ENCODE data around the gene C2orf69.
A peak's percentile ranks its signal among the peaks of the same experiment; 100 is the strongest.

C2orf69 gene

GRCh38 chr2:199962203-199962602, 51.1 kb downstream of the C2orf69 start:
- TF ChIP-seq CTCF (IDR thresholded peaks at IDR 0.05; ENCODE audit: insufficient read depth, missing control alignments) = no peak

GRCh38 chr2:199966405-199966804, 55.3 kb downstream of the C2orf69 start:
- DNase-seq (ENCODE audit: insufficient read length, low spot score) (no peak), FAIRE-seq (no peak)
- no peak for TF ChIP-seq CTCF (IDR thresholded peaks at IDR 0.05; ENCODE audit: insufficient read depth, missing control alignments)

More at GRCh38 chr2:199962203-199962602, 51.1 kb downstream of the C2orf69 start:
- FAIRE-seq (no peak), DNase-seq (ENCODE audit: insufficient read length, low spot score) (no peak)

- no peak for TF ChIP-seq CTCF (IDR thresholded peaks at IDR 0.05; ENCODE audit: insufficient read depth, missing control alignments)
- no peak for FAIRE-seq
- DNase-seq (ENCODE audit: insufficient read length, low spot score) = no peak
Observed at GRCh38 chr2:199966976-199967375, 55.9 kb downstream of the C2orf69 start.

GRCh38 chr2:199968126-199968525, 57.0 kb downstream of the C2orf69 start:
- no peak for FAIRE-seq
- no peak for DNase-seq (ENCODE audit: insufficient read length, low spot score)
- TF ChIP-seq CTCF (IDR thresholded peaks at IDR 0.05; ENCODE audit: insufficient read depth, missing control alignments) = no peak

GRCh38 chr2:199972088-199972626, 61.1 kb downstream of the C2orf69 start:
- no peak for TF ChIP-seq CTCF (IDR thresholded peaks at IDR 0.05; ENCODE audit: insufficient read depth, missing control alignments)
- no peak for DNase-seq (ENCODE audit: insufficient read length, low spot score)
- no peak for FAIRE-seq

- TF ChIP-seq CTCF (IDR thresholded peaks at IDR 0.05; ENCODE audit: insufficient read depth, missing control alignments) = peak; percentile 80
- DNase-seq (ENCODE audit: insufficient read length, low spot score) = no peak
- FAIRE-seq = peak; percentile 74
Observed at GRCh38 chr2:199973703-199974102, 62.6 kb downstream of the C2orf69 start.

- DNase-seq (ENCODE audit: insufficient read length, low spot score) (no peak), FAIRE-seq (no peak)
- TF ChIP-seq CTCF (IDR thresholded peaks at IDR 0.05; ENCODE audit: insufficient read depth, missing control alignments) = no peak
Observed at GRCh38 chr2:199975273-199975895, 64.3 kb downstream of the C2orf69 start.
